Stimulated activated CD4-positive, alpha-beta T cell treated with anti-CD3 and anti-CD28 coated beads, Interleukin-4, amount 100 ng/mL, for 24 hours (primary cell): ENCODE data around the gene PPP4R3A.
"Not testable (repeated sequence)": the region's sequence is repeated elsewhere in the genome, so short reads cannot be mapped to it uniquely, and the experiment has no call there.

Experiments used
- DNase-seq: peaks from one replicate; pipeline ENCODE4 v3.0.0-alpha.2; 2020

PPP4R3A gene

GRCh38 chr14:91510171-91511042, at the start of gene PPP4R3A:
TSS of gene PPP4R3A (minus strand) at chr14:91510310. CDS start at chr14:91509647, 663 bp downstream.
- DNase-seq, result peak; percentile 95

DNA sequence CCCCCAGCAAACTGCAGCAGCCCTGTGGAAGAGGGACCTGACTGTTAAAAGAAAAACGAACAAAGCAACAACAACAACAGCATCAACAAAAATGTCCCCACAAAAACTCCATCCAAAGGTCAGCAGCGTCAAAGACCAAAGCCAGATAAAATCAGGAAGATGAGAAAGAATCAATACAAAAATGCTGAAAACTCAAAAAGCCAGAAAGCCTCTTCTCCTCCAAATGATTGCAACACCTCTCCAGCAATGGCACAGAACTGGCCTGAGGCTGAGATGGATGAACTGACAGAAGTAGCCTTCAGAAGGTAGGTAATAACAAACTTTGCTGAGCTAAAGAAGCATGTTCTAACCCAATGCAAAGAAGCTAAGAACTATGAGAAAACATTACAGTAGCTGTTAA, 45.4 kb upstream of the PPP4R3A start:
- no peak for DNase-seq

DNA sequence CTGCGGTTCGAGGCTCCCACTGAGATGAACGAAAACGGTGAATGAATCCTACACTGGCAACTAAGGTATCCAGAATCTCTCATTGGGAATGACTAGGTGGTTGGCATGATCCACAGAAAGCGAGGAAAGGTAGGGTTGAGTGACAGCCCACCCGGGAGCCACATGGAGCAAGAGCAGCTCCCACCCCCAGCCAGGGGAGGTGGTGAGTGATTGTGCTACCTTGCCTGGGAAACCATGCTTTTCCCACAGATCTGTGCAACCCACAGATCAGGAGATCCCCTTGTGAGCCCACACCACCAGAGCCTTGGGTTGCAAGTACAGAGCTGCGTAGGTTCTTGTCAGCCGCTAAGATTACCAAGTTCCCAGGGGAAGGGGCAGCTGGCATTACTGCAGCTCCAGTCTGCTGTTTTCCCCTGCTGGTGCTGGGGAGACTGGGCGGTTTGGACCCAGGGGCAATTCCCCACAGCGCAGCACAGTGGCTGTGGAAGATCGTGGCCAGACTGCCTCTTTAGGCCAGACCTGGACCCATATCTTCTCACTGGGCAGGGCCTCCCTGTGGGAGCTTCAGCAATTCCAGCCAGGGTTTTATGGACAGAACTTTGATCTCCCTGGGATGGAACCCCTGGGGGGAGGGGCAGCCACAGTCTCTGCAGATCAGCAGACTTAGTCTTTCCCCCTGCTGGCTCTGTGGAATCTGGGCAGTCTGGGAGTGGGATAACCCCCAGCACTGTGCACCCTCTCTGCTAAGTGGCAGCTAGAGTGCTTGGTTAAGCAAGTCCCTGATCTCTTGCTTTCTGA, 44.6 kb upstream of the PPP4R3A start:
- no peak for DNase-seq

DNA sequence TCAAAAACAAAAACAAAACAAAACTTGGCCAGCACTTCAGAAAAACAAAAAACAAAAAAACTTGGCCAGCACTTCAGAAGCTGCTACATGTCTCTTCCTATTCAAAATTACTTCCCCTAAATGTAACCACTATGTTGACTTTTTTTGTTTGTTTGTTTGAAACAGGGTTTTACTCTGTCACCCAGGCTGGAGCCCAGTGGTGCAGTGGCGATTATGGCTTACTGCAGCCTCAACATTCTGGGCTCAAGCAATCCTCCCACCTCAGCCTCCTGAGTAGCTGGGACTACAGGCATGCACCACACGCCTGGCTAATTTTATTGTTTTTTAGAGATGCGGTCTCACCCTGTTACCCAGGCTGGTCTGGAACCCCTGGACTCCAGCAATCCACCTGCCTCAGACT, 38.0 kb upstream of the PPP4R3A start:
- DNase-seq, result no peak

GRCh38 chr14:91545946-91546716, 36.0 kb upstream of the PPP4R3A start:
- no peak for DNase-seq

- no peak for DNase-seq
Observed at GRCh38 chr14:91545204-91545603, 35.1 kb upstream of the PPP4R3A start.

DNA sequence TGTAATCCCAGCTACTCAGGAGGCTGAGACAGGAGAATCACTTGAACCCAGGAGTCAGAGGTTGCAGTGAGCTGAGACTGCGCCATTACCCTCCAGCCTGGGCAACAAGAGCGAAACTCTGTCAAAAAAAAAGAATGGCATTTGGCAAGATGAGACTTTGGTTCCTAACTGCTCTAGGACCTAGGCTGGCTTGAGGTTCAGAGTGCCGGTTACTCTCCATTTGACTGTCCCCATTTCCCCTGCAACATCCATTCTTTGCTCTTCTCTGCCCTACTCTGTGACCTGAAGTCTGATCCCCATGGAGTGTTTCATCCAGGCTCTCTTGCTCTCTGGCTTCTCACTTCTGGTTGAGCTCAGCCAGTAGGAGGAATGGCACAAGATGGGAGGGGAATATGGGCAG, 26.2 kb upstream of the PPP4R3A start:
- no peak for DNase-seq

DNA sequence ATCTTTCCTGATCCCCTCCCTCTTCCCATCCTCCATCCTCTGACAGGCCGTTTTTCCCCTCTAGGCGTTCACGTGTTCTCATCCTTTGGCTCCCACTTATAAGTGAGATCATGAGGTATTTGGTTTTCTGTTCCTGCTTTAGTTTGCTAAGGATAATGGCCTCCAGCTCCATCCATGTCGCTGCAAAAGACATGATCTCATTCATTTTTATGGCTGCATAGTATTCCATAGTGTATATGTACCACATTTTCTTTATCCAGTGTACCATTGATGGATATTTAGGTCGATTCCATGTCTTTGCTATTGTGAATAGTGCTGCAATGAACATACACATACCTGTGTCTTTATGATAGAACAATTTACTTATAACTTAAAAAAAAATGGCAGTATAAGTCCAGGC, 23.9 kb upstream of the PPP4R3A start:
- not testable (repeated sequence) for DNase-seq

DNA sequence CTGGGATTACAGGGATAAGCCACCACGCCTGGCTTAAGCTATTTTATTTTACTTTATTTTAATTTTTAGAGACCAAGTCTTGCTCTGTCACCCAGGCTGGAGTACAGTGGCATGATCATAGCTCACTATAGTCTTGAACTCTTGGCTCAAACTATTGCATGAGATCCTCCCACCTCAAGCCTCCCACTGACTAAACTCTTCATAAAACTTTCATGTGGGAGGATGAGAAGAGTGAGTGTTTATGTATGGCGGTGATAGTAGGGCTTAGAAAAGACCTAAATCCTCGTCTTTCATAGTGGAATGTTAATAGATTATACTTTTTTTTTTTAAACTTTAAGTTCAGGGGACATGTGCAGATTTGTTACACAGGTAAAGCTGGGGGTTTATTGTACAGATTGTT, 23.5 kb upstream of the PPP4R3A start:
- no peak for DNase-seq

DNA sequence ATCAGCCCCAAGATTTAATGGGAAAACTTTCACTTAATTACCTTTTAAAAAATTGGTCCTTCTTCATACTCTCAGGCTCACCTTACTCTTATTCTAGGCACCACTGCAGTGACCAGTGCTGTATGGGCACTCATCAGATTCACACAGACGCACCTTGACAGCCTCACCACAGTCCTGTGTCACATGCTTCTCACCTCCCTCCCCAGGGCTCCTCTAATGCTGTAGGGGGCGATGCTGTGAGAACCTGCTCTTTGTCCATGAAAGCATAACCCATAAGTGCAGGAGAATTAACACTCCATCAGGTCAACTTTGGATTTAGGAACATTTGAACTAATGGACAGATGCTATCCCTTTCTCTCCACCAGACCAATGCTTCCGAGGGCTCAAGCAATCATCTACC, 13.9 kb upstream of the PPP4R3A start:
- DNase-seq, result no peak

DNA sequence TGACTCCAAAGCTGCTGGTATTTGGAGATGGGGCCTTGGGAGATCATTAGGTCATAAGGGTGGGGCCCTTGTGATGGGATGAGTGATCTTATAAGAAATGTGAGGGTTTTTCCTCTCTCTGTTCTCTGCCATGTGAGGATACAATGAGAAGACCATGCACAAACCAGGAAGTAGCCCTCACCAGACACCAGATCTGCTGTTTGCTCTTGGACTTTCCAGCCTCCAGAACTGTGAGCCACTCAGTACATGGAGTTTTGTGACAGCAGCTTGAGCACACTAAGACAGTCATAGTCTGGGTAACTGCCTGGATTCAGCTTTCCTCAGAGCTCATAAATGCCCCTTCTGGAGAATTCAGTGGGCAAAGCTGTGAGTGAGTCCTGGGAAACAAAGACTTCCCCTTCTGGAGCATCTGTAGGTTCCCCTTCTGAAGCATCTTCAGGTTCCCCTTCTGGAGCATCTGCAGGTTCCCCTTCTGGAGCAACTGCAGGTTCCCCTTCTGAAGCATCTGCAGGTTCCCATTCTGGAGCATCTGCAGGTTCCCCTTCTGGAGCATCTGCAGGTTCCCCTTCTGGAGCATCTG, 11.0 kb upstream of the PPP4R3A start:
- no peak for DNase-seq

GRCh38 chr14:91520138-91520537, 10.0 kb upstream of the PPP4R3A start:
- no peak for DNase-seq

- no peak for DNase-seq
Observed at GRCh38 chr14:91519239-91520036, 9.3 kb upstream of the PPP4R3A start.

- DNase-seq, result no peak
Observed at GRCh38 chr14:91516663-91517388, 6.7 kb upstream of the PPP4R3A start.

GRCh38 chr14:91515979-91516378, 5.9 kb upstream of the PPP4R3A start:
- no peak for DNase-seq

DNA sequence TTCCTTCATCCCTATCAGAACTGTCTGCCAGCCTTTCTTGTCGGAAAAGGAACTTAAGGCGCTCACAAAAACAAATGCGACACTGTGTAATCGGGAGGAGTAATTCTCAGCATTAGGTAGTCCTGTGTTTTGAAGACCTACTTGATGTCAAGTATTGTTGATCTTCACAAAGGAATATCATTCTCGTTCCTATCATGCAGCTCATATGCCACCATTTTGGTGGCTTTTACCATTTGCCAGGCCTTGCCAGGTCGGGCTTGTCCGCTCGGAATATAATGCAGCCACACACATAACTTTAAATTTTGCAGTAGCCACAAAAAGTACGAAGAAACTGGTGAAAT, 903 bp upstream of the PPP4R3A start:
- no peak for DNase-seq

- no peak for DNase-seq
Observed at GRCh38 chr14:91509878-91510170, 286 bp downstream of the PPP4R3A start.

GRCh38 chr14:91509083-91509877, 830 bp downstream of the PPP4R3A start:
- DNase-seq, result peak; percentile 41

- no peak for DNase-seq
Observed at GRCh38 chr14:91508105-91508504, 2.0 kb downstream of the PPP4R3A start.

- no peak for DNase-seq
Observed at GRCh38 chr14:91506226-91506625, 3.9 kb downstream of the PPP4R3A start.

GRCh38 chr14:91503000-91503504, 7.1 kb downstream of the PPP4R3A start:
- DNase-seq, result no peak
